ENCODE measurements around the gene MRPL53. TPM values are rescaled to one million over a fixed set of nuclear protein-coding genes. Genes with fewer than 3 reads are reported as not detected.
A peak's percentile ranks its signal among the peaks of the same experiment; 100 is the strongest.

MRPL53 gene
- total and polyA plus RNA-seq, 2 of the 13 experiments (the other 11 are each of a cell fraction or from before 2014, with no cell fraction given): 34.3 to 51.9 TPM

DNA sequence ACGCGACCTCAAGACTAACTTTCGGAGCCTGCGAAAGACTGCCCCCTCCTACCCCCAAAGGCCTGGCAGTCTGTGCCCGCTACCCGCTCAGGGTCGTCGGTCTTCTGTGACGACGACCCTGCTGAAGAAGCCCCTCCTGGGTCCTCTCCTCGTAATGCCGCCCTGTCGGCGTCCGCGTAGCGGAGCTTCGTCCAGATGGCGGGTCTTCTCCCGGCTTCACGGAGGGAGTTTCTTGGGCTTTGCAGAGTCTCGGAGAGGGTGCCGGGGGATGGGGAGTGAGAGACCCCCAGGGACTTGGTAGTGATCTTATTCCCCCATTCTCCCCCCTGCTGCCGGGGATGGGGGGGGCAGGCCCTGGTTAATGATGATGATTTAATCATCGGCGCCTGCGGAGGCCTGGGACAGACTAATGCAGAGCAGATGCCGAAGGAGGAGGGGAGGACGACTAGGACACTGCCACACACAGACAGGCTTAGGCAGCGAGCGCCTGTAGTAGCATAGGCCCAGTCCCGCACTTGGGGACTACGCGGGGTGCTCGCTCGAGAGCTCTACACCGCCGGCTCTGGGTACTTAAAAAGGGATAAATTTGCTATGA lies 35.5 kb upstream of the MRPL53 start (continued):
- TF ChIP-seq ZNF577 (CRISPR knock-in tag; IDR thresholded peaks at IDR 0.05; ENCODE audit: borderline replicate concordance, low read depth) (no peak), EED (CRISPR knock-in tag; IDR thresholded peaks at IDR 0.05) (peak; percentile 26; the same call in 1 of the 2 replicates), DR1 (CRISPR knock-in tag; IDR thresholded peaks at IDR 0.05) (no peak), RARG (CRISPR knock-in tag; IDR thresholded peaks at IDR 0.05; ENCODE audit: low read depth) (no peak; the same call in 1 of the 2 replicates), ZNF251 (CRISPR knock-in tag; IDR thresholded peaks at IDR 0.05) (no peak), HNRNPK (IDR thresholded peaks at IDR 0.05; ENCODE audit: low read depth, low read length, poor library complexity, severe bottlenecking) (no peak), ZNF660 (CRISPR knock-in tag; IDR thresholded peaks at IDR 0.05; ENCODE audit: borderline replicate concordance, low read depth) (no peak), ZFP82 (CRISPR knock-in tag; IDR thresholded peaks at IDR 0.05; ENCODE audit: borderline replicate concordance) (no peak), TOPORS (CRISPR knock-in tag; IDR thresholded peaks at IDR 0.05) (no peak), ASH2L (IDR thresholded peaks at IDR 0.05; ENCODE audit: insufficient read length, low read depth, low read length) (peak; percentile 40), ARHGAP35 (CRISPR knock-in tag; IDR thresholded peaks at IDR 0.05; ENCODE audit: borderline replicate concordance) (no peak), YY1 (IDR thresholded peaks at IDR 0.05; ENCODE audit: insufficient read depth, insufficient replicate concordance, low read depth, low read length) (peak; percentile 28), ZFP41 (CRISPR knock-in tag; IDR thresholded peaks at IDR 0.05; ENCODE audit: borderline replicate concordance) (no peak), ZNF629 (CRISPR knock-in tag; conservative IDR thresholded peaks at IDR 0.05) (peak; percentile 99), KAT7 (CRISPR knock-in tag; IDR thresholded peaks at IDR 0.05; ENCODE audit: borderline replicate concordance) (no peak)
- TF ChIP-seq, protein P1, sequence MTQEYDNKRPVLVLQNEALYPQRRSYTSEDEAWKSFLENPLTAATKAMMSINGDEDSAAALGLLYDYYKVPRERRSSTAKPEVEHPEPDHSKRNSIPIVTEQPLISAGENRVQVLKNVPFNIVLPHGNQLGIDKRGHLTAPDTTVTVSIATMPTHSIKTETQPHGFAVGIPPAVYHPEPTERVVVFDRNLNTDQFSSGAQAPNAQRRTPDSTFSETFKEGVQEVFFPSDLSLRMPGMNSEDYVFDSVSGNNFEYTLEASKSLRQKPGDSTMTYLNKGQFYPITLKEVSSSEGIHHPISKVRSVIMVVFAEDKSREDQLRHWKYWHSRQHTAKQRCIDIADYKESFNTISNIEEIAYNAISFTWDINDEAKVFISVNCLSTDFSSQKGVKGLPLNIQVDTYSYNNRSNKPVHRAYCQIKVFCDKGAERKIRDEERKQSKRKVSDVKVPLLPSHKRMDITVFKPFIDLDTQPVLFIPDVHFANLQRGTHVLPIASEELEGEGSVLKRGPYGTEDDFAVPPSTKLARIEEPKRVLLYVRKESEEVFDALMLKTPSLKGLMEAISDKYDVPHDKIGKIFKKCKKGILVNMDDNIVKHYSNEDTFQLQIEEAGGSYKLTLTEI (CRISPR knock-in tag; conservative IDR thresholded peaks at IDR 0.05): no peak
- TF ChIP-seq, protein P2, sequence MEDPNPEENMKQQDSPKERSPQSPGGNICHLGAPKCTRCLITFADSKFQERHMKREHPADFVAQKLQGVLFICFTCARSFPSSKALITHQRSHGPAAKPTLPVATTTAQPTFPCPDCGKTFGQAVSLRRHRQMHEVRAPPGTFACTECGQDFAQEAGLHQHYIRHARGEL (CRISPR knock-in tag; IDR thresholded peaks at IDR 0.05): no peak
- TF ChIP-seq, protein P3, sequence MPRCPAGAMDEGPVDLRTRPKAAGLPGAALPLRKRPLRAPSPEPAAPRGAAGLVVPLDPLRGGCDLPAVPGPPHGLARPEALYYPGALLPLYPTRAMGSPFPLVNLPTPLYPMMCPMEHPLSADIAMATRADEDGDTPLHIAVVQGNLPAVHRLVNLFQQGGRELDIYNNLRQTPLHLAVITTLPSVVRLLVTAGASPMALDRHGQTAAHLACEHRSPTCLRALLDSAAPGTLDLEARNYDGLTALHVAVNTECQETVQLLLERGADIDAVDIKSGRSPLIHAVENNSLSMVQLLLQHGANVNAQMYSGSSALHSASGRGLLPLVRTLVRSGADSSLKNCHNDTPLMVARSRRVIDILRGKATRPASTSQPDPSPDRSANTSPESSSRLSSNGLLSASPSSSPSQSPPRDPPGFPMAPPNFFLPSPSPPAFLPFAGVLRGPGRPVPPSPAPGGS (CRISPR knock-in tag; IDR thresholded peaks at IDR 0.05): no peak
- TF ChIP-seq, protein P4, sequence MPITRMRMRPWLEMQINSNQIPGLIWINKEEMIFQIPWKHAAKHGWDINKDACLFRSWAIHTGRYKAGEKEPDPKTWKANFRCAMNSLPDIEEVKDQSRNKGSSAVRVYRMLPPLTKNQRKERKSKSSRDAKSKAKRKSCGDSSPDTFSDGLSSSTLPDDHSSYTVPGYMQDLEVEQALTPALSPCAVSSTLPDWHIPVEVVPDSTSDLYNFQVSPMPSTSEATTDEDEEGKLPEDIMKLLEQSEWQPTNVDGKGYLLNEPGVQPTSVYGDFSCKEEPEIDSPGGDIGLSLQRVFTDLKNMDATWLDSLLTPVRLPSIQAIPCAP (CRISPR knock-in tag; IDR thresholded peaks at IDR 0.05; ENCODE audit: low read depth): no peak
- TF ChIP-seq, protein P5, sequence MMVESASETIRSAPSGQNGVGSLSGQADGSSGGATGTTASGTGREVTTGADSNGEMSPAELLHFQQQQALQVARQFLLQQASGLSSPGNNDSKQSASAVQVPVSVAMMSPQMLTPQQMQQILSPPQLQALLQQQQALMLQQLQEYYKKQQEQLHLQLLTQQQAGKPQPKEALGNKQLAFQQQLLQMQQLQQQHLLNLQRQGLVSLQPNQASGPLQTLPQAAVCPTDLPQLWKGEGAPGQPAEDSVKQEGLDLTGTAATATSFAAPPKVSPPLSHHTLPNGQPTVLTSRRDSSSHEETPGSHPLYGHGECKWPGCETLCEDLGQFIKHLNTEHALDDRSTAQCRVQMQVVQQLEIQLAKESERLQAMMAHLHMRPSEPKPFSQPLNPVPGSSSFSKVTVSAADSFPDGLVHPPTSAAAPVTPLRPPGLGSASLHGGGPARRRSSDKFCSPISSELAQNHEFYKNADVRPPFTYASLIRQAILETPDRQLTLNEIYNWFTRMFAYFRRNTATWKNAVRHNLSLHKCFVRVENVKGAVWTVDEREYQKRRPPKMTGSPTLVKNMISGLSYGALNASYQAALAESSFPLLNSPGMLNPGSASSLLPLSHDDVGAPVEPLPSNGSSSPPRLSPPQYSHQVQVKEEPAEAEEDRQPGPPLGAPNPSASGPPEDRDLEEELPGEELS (CRISPR knock-in tag; IDR thresholded peaks at IDR 0.05): 0 out of 2 replicates have a peak, but pooled peaks have one; percentile 4
- TF ChIP-seq, protein P6, sequence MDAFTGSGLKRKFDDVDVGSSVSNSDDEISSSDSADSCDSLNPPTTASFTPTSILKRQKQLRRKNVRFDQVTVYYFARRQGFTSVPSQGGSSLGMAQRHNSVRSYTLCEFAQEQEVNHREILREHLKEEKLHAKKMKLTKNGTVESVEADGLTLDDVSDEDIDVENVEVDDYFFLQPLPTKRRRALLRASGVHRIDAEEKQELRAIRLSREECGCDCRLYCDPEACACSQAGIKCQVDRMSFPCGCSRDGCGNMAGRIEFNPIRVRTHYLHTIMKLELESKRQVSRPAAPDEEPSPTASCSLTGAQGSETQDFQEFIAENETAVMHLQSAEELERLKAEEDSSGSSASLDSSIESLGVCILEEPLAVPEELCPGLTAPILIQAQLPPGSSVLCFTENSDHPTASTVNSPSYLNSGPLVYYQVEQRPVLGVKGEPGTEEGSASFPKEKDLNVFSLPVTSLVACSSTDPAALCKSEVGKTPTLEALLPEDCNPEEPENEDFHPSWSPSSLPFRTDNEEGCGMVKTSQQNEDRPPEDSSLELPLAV (CRISPR knock-in tag; conservative IDR thresholded peaks at IDR 0.05; ENCODE audit: low read depth): no peak

Measured in HepG2 (cell line).